ENCODE data around the gene SMG1. TPM values are rescaled to one million over a fixed set of nuclear protein-coding genes. Genes with fewer than 3 reads are reported as not detected.

The SMG1 gene
- total and polyA plus RNA-seq, 10 of the 15 experiments (the other 5 are each of a cell fraction or from before 2014, with no cell fraction given): 3.9 to 66.7 (median 37.0) TPM

- Histone ChIP-seq H3K27me3 (replicated peaks in 1 of 2; ENCODE audit: control insufficient read depth in 2 of 2, insufficient read depth in 2 of 2, low read length in 1 of 2) (no peaks in the 10 kb centered on the region), H3K9me3 (replicated peaks; ENCODE audit: control insufficient read depth, insufficient read depth, low read length) (no peaks in the 10 kb centered on the region), H2AFZ (ENCODE audit: control insufficient read depth, low read depth, low read length) (no peak overlapping the region), H3K79me2 (ENCODE audit: control insufficient read depth, insufficient read depth, low read length) (no peaks in the 10 kb centered on the region), H3K4me2 (ENCODE audit: control insufficient read depth, insufficient read depth) (no peak overlapping the region), H3K4me3 (no peak overlapping the region), H3K27ac (ENCODE audit: control insufficient read depth, insufficient read depth) (no peak overlapping the region), H4K20me1 (ENCODE audit: control insufficient read depth, insufficient read depth) (no peaks in the 10 kb centered on the region), H3K4me1 (ENCODE audit: control insufficient read depth, insufficient read depth, low read length) (no peaks in the 10 kb centered on the region), H3K36me3 (ENCODE audit: control insufficient read depth in 2 of 2, insufficient read depth in 2 of 2, low read length in 1 of 2) (peaks cover 9 to 32% of the 10 kb centered on the region in 2 experiments), H3K9ac (ENCODE audit: control insufficient read depth, insufficient read depth, low read length) (no peak overlapping the region)
- no peak for ATAC-seq
- ChIA-PET SMC1A (ENCODE audit: uncharacterized antibody, unreplicated experiment) (no interaction called here), RAD21 (ENCODE audit: unreplicated experiment) (no interaction called here), POLR2A (no interaction called here), CTCF (no interaction called here)
- no peak for FAIRE-seq
- intact Hi-C loops (cut with micrococcal nuclease; ENCODE audit: unreplicated experiment): loop anchor here (10.0 kb wide), 1 partner anchor 73 kb away; no protein-coding TSS in a partner anchor
- TF ChIP-seq RAD21 (IDR thresholded peaks at IDR 0.05; ENCODE audit: insufficient read depth, low read depth, low read length) (no peak), HDAC2 (IDR thresholded peaks at IDR 0.05) (no peak), NKRF (conservative IDR thresholded peaks at IDR 0.05) (no peak), MTA2 (IDR thresholded peaks at IDR 0.05; ENCODE audit: low read depth) (no peak)
- 100% methylated on average over 3 of the region's 3 CpGs for WGBS (ENCODE audit: insufficient coverage, insufficient replicate concordance, low lambda C conversion rate, missing lambda C conversion rate)
- no peak for DNase-seq (ENCODE audit: low read depth, low spot score)
- in situ Hi-C loops (cut with MboI): no loop called here
- BruUV-seq (replicated peaks): no TSS peak
Measured at GRCh38 chr16:18811925-18812324, 114.3 kb downstream of the SMG1 start.

GRCh38 chr16:18809165-18809564 lies 117.0 kb downstream of the SMG1 start:
- no TSS peak for BruUV-seq (replicated peaks)
- TF ChIP-seq MEF2B (IDR thresholded peaks at IDR 0.05; ENCODE audit: partially characterized antibody, poor library complexity, severe bottlenecking): no peak
- TF ChIP-seq RUNX3 (IDR thresholded peaks at IDR 0.05; ENCODE audit: low read length): no peak
- no peak for TF ChIP-seq ZNF24 (IDR thresholded peaks at IDR 0.05)
- no peak for TF ChIP-seq MYB (IDR thresholded peaks at IDR 0.05; ENCODE audit: borderline replicate concordance, low read depth, low read length)
- TF ChIP-seq HDAC6 (IDR thresholded peaks at IDR 0.05; ENCODE audit: unreplicated experiment): no peak
- no peak for TF ChIP-seq PBX3 (IDR thresholded peaks at IDR 0.05; ENCODE audit: insufficient replicate concordance, low read depth, low read length)
- TF ChIP-seq CHD2 (IDR thresholded peaks at IDR 0.05; ENCODE audit: borderline replicate concordance, low read depth, low read length): no peak
- TF ChIP-seq FOXK2 (IDR thresholded peaks at IDR 0.05): no peak
- TF ChIP-seq SMC3 (IDR thresholded peaks at IDR 0.05; ENCODE audit: borderline replicate concordance, low read length): no peak
- TF ChIP-seq CHD1 (IDR thresholded peaks at IDR 0.05; ENCODE audit: low read depth, low read length): no peak
- no peak for TF ChIP-seq SIX5 (IDR thresholded peaks at IDR 0.05; ENCODE audit: low read depth, low read length, severe bottlenecking)
- TF ChIP-seq STAT1 (conservative IDR thresholded peaks at IDR 0.05): no peak

More at GRCh38 chr16:18809165-18809564, 117.0 kb downstream of the SMG1 start:
- no peaks in the 10 kb centered on the region for H3K4me1 ChIP-seq (ENCODE audit: control insufficient read depth, insufficient read depth, low read length)
- H3K9ac ChIP-seq (ENCODE audit: control insufficient read depth, insufficient read depth, low read length): no peak overlapping the region
- no peaks in the 10 kb centered on the region for H4K20me1 ChIP-seq (ENCODE audit: control insufficient read depth, insufficient read depth)
- 99% methylated on average over 13 of the region's 13 CpGs for whole genome bisulfite sequencing (ENCODE audit: insufficient coverage, insufficient replicate concordance, low lambda C conversion rate, missing lambda C conversion rate)
- H3K9me3 ChIP-seq (replicated peaks; ENCODE audit: control insufficient read depth, insufficient read depth, low read length): no peaks in the 10 kb centered on the region
- no peak overlapping the region for H3K4me2 ChIP-seq (ENCODE audit: control insufficient read depth, insufficient read depth)
- intact Hi-C loops (cut with micrococcal nuclease; ENCODE audit: unreplicated experiment): no loop called here
- CTCF ChIA-PET: interaction anchor here (1.7 kb wide), 1 partner anchor 8 kb away, joined by 5 read pairs; the partner anchor contains the start of gene ARL6IP1
- H2AFZ ChIP-seq (ENCODE audit: control insufficient read depth, low read depth, low read length): no peak overlapping the region
- ATAC-seq (no peak), DNase-seq (ENCODE audit: low read depth, low spot score) (no peak), FAIRE-seq (no peak)
- POLR2A ChIA-PET: interaction anchor here (1.5 kb wide), 1 partner anchor 8 kb away, joined by 4 read pairs; the partner anchor contains the start of gene ARL6IP1
- no peak overlapping the region for H3K27ac ChIP-seq (ENCODE audit: control insufficient read depth, insufficient read depth)
- SMC1A ChIA-PET (ENCODE audit: uncharacterized antibody, unreplicated experiment): interaction anchor here (1.2 kb wide), 1 partner anchor 15 kb away, joined by 3 read pairs; no protein-coding TSS in a partner anchor
- in situ Hi-C loops (cut with MboI): no loop called here
- peaks cover 9 to 28% of the 10 kb centered on the region in 2 experiments for H3K36me3 ChIP-seq (ENCODE audit: control insufficient read depth in 2 of 2, insufficient read depth in 2 of 2, low read length in 1 of 2)
- no peak overlapping the region for H3K4me3 ChIP-seq
- H3K79me2 ChIP-seq (ENCODE audit: control insufficient read depth, insufficient read depth, low read length): no peaks in the 10 kb centered on the region
- no peaks in the 10 kb centered on the region for H3K27me3 ChIP-seq (replicated peaks in 1 of 2; ENCODE audit: control insufficient read depth in 2 of 2, insufficient read depth in 2 of 2, low read length in 1 of 2)
- RAD21 ChIA-PET (ENCODE audit: unreplicated experiment): no interaction called here

Data from GM12878 (cell line).